Islet of Langerhans (tissue), 1 donor: ENCODE results near the gene STAG3.
"Not testable (repeated sequence)": the region's sequence is repeated elsewhere in the genome, so short reads cannot be mapped to it uniquely, and the experiment has no call there.

Experiments used
- FAIRE-seq: peaks from one replicate; lab custom pipeline; 2011; peaks lifted over from hg19 to GRCh38; lab: Jason Lieb, UNC

STAG3 gene, protein sequence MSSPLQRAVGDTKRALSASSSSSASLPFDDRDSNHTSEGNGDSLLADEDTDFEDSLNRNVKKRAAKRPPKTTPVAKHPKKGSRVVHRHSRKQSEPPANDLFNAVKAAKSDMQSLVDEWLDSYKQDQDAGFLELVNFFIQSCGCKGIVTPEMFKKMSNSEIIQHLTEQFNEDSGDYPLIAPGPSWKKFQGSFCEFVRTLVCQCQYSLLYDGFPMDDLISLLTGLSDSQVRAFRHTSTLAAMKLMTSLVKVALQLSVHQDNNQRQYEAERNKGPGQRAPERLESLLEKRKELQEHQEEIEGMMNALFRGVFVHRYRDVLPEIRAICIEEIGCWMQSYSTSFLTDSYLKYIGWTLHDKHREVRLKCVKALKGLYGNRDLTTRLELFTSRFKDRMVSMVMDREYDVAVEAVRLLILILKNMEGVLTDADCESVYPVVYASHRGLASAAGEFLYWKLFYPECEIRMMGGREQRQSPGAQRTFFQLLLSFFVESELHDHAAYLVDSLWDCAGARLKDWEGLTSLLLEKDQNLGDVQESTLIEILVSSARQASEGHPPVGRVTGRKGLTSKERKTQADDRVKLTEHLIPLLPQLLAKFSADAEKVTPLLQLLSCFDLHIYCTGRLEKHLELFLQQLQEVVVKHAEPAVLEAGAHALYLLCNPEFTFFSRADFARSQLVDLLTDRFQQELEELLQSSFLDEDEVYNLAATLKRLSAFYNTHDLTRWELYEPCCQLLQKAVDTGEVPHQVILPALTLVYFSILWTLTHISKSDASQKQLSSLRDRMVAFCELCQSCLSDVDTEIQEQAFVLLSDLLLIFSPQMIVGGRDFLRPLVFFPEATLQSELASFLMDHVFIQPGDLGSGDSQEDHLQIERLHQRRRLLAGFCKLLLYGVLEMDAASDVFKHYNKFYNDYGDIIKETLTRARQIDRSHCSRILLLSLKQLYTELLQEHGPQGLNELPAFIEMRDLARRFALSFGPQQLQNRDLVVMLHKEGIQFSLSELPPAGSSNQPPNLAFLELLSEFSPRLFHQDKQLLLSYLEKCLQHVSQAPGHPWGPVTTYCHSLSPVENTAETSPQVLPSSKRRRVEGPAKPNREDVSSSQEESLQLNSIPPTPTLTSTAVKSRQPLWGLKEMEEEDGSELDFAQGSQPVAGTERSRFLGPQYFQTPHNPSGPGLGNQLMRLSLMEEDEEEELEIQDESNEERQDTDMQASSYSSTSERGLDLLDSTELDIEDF

DNA sequence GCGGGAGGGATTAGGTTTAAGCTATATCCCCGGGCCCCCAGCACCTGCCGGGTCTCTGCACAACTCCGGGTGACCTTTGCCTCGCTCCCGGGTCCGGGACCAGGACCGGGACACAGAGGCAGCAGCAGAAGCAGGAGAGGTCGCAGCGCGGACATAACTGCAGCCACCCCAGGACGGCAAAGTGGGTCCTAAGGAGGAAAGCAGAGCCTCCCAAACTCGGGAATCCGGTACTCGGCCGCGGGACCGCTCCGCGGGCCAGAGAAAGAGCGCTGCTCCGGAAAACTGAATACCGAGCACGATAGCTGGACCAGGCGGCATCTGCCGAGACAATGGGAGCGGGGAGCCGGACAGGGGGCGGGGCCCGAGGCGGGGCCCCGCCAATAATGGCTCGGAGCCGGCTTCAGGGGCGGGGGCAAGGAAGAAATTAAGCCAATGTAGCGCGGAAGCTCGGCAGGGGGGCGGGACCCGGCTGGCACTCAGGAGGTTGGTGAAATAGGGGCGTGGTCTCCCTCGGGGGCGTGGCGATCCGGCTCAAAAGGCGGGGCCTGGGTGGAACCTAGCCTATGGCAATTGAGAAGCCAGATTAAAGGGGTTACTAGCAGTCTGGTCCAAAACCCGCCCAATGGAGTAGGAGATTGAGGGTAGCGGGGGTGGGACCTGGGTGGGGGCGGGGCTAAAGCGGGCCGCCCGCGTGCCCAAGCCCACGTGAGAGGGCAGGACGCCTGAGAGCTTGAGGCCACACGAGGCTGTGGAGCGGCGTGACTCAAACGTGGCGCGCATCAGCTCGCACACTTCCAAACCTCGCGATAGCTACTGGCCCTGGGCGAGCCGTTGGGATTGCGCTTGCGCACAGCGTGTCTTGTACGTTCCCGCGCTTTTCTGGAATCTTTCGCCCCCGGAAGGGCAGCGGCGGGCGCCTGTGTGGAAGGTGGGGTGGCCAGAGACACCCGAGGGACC is at the start of gene STAG3, which contains the start of gene GPC2:
TSS of gene STAG3 (plus strand) at position 874 of the 957 bp plus-strand sequence. CDS start 2,639 bp downstream, outside the sequence.
TSS of gene GPC2 (minus strand) at position 337 of the 957 bp plus-strand sequence. CDS start at position 155, 182 bp downstream.
- FAIRE-seq: no peak

DNA sequence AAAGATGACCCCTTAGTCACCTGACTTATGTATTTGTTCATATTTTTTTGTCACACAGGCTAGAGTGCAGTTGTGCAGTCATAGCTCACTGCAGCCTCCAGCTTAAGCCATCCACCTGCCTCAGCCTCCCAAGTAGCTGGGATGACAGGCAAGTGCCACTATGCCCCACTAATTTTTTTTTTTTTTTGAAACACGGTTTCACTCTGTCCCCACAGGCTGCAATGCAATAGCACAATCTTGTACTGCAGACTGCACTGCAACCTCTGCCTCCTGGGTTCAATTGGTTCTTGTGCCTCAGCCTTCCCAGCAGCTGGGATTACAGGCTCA is 49.1 kb upstream of the STAG3 start:
- FAIRE-seq: no peak

DNA sequence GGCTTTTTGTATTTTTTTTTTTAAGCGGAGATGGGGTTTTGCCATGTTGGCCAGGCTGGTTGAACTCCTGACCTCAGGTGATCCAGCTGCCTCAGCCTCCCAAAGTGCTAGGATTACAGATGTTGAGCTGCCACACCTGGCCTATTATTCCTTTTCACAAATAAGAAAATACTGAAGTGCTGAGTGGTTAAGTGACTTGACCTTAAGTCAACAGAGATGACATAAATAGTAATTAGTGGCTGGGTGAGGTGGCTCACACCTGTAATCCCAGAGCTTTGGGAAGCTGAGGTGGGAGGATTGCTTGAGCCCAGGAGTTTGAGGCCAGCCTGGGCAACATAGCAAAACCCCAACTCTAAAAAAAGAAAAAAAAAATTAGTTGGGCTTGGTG is 47.5 kb upstream of the STAG3 start:
- not testable (repeated sequence) for FAIRE-seq

DNA sequence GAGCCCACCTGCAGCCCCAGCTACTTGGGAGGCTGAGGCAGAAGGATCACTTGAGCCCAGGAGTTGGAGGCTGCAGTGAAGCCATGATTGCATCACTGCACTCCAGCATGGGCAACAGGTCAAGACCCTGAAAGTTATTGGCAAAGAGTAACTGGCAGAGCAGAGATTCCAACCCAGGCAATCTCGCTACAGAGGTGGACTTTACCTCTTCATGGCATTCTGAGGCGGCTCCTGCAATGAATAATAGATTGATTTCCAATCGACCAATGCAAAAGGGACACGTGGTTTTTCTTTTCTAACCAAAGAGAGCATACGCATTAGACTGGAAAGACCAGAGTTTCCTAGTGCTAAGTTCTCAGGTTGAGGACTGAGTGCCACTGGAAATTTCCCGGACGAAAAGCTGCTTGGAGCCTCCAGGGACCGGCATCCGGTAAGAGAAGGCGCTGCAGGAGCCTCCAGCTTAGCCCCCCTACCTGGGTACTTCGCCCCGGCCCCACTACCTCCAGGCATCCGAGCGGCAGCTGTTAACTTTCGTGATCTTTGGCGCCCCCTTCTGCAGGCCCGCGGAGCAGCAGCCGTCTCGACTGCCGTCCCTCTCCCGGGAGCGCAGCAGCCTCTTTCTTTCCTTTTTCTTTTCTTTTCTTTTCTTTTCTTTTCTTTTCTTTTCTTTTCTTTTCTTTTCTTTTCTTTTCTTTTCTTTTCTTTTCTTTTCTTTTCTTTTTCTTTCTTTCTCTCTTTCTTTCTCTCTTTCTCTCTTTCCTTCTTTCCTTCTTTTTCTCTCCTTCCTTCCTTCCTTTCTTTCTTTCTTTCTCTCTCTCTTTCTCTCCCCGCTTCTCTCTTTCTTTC is 46.9 kb upstream of the STAG3 start:
- FAIRE-seq: no peak

- FAIRE-seq: no peak
Measured at GRCh38 chr7:100132126-100132525, 45.6 kb upstream of the STAG3 start.

DNA sequence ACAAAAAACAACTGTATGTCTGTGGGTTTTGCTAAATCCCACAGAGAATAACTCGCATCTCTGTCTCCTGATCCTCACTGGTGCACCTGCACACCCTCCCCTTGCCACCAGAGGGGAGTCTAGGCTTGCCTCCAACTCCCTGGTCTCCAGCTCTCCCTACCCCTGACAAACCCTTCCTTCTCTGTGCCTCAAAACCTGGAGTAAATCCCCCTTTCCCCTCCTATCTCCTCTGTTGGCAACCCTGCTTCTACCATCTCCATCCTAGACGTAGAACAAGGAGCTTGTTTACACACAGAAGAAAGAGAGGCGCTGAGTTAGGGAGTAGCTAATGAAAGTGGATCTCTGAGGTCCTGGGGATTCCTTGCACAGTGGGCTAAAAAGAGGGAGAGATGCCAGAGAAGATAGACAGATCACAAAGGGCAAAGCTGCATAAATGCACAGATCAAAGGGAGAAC is 45.0 kb upstream of the STAG3 start:
- FAIRE-seq: no peak

GRCh38 chr7:100137851-100138760 is 39.6 kb upstream of the STAG3 start:
- no peak for FAIRE-seq

DNA sequence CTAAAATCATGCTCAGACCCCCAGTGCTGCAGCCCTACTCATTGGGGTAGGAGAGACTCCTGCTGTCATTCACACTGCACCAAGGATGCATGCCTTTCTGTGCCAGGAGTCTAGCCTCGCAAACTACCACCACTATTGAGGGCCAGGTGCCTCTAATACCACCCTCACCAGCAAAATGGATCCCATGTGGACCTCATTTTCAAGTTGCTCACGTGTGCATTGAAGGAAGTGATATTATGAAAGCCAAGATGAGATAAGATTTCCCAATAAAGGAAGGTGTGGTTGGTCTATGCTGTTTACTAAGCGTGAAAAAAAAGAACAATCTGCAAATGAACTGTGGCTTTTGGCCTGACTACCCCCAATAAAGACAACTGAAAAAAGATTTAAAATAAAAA is 36.2 kb upstream of the STAG3 start:
- no peak for FAIRE-seq

DNA sequence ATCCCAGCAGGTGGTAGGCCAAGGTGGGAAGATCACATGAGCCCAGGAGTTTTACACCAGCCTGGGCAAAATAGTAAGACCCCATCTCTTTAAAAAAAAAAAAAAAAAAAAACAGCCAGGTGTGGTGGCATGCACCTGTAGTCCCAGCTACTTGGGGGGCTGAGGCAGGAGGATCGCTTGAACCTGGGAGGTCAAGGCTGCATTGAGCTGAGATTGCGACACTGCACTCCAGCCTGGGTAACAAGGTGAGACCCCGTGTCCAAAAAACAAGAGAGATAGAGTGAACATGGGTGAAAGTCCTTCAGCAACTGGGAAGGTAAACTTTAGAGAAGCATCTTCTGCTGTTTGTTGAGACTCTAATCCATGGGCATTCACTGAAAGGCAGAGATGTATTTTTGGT is 35.3 kb upstream of the STAG3 start:
- FAIRE-seq: no peak

GRCh38 chr7:100146350-100146749 is 31.4 kb upstream of the STAG3 start:
- FAIRE-seq: not testable (repeated sequence)

DNA sequence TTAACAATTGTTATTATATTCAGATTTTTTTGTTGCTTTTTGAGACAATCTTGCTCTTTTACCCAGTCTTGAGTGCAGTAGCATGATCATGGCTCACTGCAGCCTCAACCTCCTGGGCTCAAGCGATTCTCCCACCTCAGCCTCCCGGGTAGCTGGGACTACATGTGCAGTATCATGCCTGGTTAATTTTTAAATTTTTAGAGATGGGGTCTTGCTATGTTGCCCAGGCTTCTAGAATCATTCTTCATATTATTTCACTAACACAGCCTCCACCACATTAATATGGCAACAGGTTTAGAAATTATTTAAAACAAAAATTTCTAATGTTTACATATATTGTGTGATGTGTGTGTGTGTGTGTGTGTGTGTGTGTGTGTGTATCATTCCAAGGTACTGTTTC is 30.4 kb upstream of the STAG3 start:
- FAIRE-seq: no peak

GRCh38 chr7:100148225-100148558 is 29.5 kb upstream of the STAG3 start:
- FAIRE-seq: no peak

DNA sequence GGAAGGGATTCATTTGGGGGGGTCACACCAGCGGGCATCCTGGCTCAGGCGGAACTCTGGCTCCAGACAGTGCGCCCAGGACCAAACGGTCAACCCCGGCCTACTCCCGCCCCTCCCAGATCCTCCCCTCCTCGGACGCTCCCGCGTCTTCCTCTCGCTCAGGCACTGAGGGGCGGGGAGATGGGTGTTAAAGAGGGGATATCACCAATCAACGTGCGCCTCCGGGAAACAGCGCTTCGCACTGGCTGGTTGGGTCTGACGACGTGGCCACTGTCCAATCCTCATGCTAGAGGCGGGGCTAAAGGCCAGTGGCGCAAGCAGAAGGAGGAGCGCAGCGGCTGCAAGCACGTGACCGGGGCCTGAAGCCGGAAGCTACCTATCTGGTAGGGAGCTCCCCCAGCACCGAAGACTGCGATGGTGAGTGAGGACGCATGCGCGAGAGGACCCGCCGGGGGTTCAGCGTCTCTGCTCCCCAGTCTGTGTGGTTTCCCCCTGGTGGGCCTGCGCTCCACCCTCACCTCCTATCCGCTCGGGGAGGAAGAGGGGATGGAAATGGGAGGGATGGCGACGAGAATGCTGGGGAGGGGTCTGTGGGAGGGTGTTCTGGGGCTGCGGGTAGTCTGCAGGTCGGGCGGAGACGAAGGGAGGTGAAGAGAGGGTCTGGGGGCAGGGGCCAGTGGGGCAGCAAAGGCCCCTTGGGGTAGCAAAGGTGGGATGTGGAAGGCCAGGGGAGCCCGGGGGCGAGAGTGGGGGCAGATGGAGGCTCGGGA is 29.0 kb upstream of the STAG3 start, which contains the start of gene LAMTOR4:
TSS of gene LAMTOR4 (plus strand) at position 360 of the 770 bp plus-strand sequence. CDS start at position 415, 55 bp downstream.
- FAIRE-seq: no peak

- no peak for FAIRE-seq
Measured at GRCh38 chr7:100152404-100152803, 25.3 kb upstream of the STAG3 start.

GRCh38 chr7:100152937-100153666 is 24.6 kb upstream of the STAG3 start:
- no peak for FAIRE-seq

GRCh38 chr7:100153708-100154535 is 23.8 kb upstream of the STAG3 start:
- FAIRE-seq: no peak
